DOHH2 (cell line): ENCODE results near the gene DLK1.

Source experiments
- H3F3A ChIP-seq: fragments of 200-600 bp; sonication (generic), shearing (Covaris generic); 2 replicates; pipeline ENCODE4 v1.6.0; 2016; ENCODE audit warnings: antibody characterized with exemption, mild to moderate bottlenecking; ENCODE audit not compliant: control insufficient read depth, insufficient read depth
- H3K27ac ChIP-seq: fragments of 200-600 bp; sonication (generic); 2 replicates; pipeline ENCODE4 v1.5.1; 2014; ENCODE audit warnings: low read depth, mild to moderate bottlenecking, low read length, moderate library complexity
- H3K27me3 ChIP-seq: fragments of 200-600 bp; sonication (generic); 2 replicates; pipeline ENCODE4 v1.6.1; 2014; ENCODE audit warnings: mild to moderate bottlenecking, low read length, mixed read lengths; ENCODE audit not compliant: control insufficient read depth
- H3K36me3 ChIP-seq: fragments of 200-600 bp; sonication (generic); 2 replicates; pipeline ENCODE4 v1.6.1; 2014; ENCODE audit warnings: mild to moderate bottlenecking, low read length, moderate library complexity, mixed read lengths; ENCODE audit not compliant: control insufficient read depth
- H3K4me1 ChIP-seq: fragments of 200-600 bp; sonication (generic); 2 replicates; pipeline ENCODE4 v1.6.1; 2014; ENCODE audit warnings: mild to moderate bottlenecking, low read length, mixed read lengths; ENCODE audit not compliant: control insufficient read depth
- H3K4me2 ChIP-seq: fragments of 200-600 bp; sonication (generic); 2 replicates; pipeline ENCODE4 v1.6.0; 2014; ENCODE audit warnings: mild to moderate bottlenecking, low read length, moderate library complexity
- H3K4me3 ChIP-seq: fragments of 200-600 bp; sonication (generic); 2 replicates; pipeline ENCODE4 v1.5.1; 2014; ENCODE audit warnings: mild to moderate bottlenecking, low read length, mixed read lengths
- H3K79me2 ChIP-seq: fragments of 200-600 bp; sonication (generic); 2 replicates; pipeline ENCODE4 v1.6.1; 2014; ENCODE audit warnings: mild to moderate bottlenecking, low read length, mixed read lengths; ENCODE audit not compliant: control insufficient read depth
- H3K9me2 ChIP-seq: fragments of 200-600 bp; sonication (generic); replicated peaks from 2 replicates; pipeline ENCODE4 v1.6.1; 2014; ENCODE audit warnings: mild to moderate bottlenecking, low read length, mixed read lengths; ENCODE audit not compliant: control insufficient read depth
- H3K9me3 ChIP-seq: fragments of 200-600 bp; sonication (generic); 2 replicates; pipeline ENCODE4 v1.6.1; 2014; ENCODE audit warnings: antibody characterized with exemption, low read length, mixed read lengths; ENCODE audit not compliant: control insufficient read depth, insufficient read depth
- H4K20me1 ChIP-seq: fragments of 200-600 bp; sonication (generic); 2 replicates; pipeline ENCODE4 v1.6.0; 2014; ENCODE audit warnings: low read depth, mild to moderate bottlenecking, antibody characterized with exemption, low read length, moderate library complexity; ENCODE audit not compliant: control insufficient read depth, insufficient read depth
- EZH2phosphoT487 ChIP-seq: fragments of 200-600 bp; sonication (generic); IDR thresholded peaks from 2 replicates; pipeline ENCODE4 v1.6.1; 2017; ENCODE audit warnings: borderline replicate concordance, mild to moderate bottlenecking, antibody characterized with exemption, low read length, moderate library complexity, mixed read lengths
- TF ChIP-seq, protein P1 (sequence below): fragments of 200-600 bp; sonication (generic); IDR thresholded peaks from one replicate; pipeline ENCODE4 v1.5.1; 2014; ENCODE audit warnings: antibody characterized with exemption, mild to moderate bottlenecking, low read depth, low read length; ENCODE audit not compliant: poor library complexity, severe bottlenecking

Gene DLK1

DNA sequence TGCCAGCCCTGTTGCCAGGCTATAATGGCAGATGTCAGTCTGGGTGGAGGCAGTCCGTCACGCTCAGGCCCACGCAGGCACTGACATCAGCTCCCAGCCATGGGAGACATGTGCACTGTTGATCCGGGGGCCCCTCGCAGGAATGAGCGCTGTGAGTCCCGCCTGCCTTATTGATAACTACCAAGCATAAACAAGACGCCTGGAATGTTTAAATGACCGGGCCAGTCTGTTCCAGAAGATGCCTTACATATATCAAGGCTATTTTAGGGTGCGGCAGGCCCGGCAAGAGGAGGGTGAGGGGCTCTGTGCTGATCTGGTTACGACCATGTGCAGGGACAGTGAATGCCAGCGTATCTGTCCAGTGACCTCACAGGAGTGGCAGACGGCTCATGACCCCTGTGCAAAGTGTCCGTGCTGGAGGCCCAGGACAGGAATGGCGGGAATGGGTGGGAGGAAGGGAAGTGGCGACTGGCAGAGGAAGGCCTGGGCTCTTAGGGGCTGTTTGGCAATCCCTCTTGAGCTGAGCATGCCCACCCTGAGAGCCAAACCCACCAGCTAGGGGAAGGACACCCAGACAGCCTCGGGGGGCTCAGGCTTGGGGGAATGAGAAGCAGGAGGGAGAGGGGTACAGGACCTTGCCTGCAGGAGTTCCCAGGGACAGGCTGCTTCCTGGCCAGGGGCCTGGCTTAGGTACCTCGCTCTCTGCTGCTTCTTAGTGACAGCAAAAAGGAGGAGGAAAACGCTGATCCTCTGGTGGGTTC is 49.3 kb downstream of the DLK1 start:
- no peaks in the 10 kb centered on the region for H3F3A ChIP-seq
- no peaks in the 10 kb centered on the region for H3K27me3 ChIP-seq
- H3K9me2 ChIP-seq: no peaks in the 10 kb centered on the region
- H4K20me1 ChIP-seq: no peaks in the 10 kb centered on the region
- no peaks in the 10 kb centered on the region for H3K79me2 ChIP-seq
- no peaks in the 10 kb centered on the region for H3K36me3 ChIP-seq
- H3K9me3 ChIP-seq: no peaks in the 10 kb centered on the region
- H3K4me1 ChIP-seq: no peaks in the 10 kb centered on the region
- TF ChIP-seq EZH2phosphoT487: no peak
- TF ChIP-seq, protein P1, sequence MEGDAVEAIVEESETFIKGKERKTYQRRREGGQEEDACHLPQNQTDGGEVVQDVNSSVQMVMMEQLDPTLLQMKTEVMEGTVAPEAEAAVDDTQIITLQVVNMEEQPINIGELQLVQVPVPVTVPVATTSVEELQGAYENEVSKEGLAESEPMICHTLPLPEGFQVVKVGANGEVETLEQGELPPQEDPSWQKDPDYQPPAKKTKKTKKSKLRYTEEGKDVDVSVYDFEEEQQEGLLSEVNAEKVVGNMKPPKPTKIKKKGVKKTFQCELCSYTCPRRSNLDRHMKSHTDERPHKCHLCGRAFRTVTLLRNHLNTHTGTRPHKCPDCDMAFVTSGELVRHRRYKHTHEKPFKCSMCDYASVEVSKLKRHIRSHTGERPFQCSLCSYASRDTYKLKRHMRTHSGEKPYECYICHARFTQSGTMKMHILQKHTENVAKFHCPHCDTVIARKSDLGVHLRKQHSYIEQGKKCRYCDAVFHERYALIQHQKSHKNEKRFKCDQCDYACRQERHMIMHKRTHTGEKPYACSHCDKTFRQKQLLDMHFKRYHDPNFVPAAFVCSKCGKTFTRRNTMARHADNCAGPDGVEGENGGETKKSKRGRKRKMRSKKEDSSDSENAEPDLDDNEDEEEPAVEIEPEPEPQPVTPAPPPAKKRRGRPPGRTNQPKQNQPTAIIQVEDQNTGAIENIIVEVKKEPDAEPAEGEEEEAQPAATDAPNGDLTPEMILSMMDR: no peak
- H3K4me2 ChIP-seq: no peak overlapping the region
- no peak overlapping the region for H3K4me3 ChIP-seq
- H3K27ac ChIP-seq: no peak overlapping the region

DNA sequence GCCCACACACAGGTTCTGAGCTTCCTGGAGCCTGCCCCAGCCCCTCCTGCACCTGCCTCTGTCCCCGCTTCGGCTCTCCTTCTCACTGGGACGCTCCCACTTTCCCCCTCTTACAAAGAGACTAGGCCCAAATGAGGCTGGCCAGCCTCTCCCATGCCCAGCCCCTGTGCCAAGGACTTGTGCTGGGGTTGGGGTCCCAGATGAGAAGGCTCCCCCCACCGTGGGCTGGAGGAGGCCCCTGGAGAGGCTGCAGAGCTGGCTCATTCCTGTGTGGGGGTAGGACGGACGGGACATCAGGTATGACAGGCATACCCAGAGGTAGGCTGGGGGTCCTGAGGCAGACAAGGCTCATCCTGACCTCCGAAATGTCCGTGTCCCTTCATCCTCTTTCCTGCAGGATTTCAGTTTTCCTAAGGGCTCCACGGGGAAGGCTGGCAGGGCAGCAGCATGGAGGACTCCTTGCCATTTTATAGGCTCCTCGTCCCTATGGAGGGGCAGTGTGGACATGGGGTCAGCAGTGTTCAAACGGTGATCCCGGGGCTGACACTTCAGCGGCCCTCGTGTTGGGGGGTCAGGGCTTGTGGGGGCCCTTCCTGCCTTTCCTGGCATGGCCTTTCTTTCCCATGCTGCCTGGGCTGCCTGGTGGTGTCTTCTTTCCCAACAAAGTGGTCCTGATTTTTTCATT is 50.1 kb downstream of the DLK1 start:
- no peaks in the 10 kb centered on the region for H3K4me1 ChIP-seq
- TF ChIP-seq, protein P1: no peak
- TF ChIP-seq EZH2phosphoT487: no peak

DNA sequence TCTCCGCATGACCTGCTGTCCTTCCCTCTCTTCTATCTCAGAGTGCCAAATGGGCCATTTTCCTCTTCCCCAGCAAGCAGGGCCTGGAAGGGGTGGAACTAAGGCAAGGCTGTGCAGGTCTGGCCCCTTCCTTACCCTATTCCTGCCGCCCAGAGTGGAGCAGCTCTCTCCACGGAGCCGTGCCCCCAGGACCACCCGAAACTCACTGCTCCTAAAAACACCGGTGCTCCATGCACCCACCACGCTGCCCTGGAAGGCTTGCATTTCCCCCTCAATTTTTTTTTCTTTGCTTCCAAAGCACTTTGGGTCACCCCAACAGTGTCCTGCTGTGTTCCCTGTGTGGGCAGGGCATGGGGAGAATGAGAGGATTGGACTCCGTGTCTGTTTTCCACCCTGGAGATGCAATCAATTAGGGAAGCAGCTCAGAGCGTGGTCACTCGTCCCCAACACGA is 50.7 kb downstream of the DLK1 start:
- Histone ChIP-seq H4K20me1 (no peaks in the 10 kb centered on the region), H3K9me3 (no peaks in the 10 kb centered on the region), H3K27ac (no peak overlapping the region), H3K4me3 (no peak overlapping the region), H3K79me2 (no peaks in the 10 kb centered on the region), H3K9me2 (no peaks in the 10 kb centered on the region), H3K4me1 (no peaks in the 10 kb centered on the region), H3K27me3 (no peaks in the 10 kb centered on the region), H3K36me3 (no peaks in the 10 kb centered on the region), H3F3A (no peaks in the 10 kb centered on the region), H3K4me2 (no peak overlapping the region)
- TF ChIP-seq EZH2phosphoT487: no peak
- TF ChIP-seq, protein P1: no peak

More for the DNA sequence above, 50.1 kb downstream of the DLK1 start:
- no peaks in the 10 kb centered on the region for H3K9me2 ChIP-seq
- no peaks in the 10 kb centered on the region for H4K20me1 ChIP-seq
- no peaks in the 10 kb centered on the region for H3K79me2 ChIP-seq
- no peak overlapping the region for H3K4me3 ChIP-seq
- no peaks in the 10 kb centered on the region for H3F3A ChIP-seq
- no peak overlapping the region for H3K4me2 ChIP-seq
- no peaks in the 10 kb centered on the region for H3K36me3 ChIP-seq
- H3K27ac ChIP-seq: no peak overlapping the region
- H3K27me3 ChIP-seq: no peaks in the 10 kb centered on the region
- no peaks in the 10 kb centered on the region for H3K9me3 ChIP-seq
